Left colon (tissue), 2 donors: ENCODE results near the gene ZNF534. TPM values are rescaled to one million over a fixed set of nuclear protein-coding genes. Genes with fewer than 3 reads are reported as not detected.
"Not testable (repeated sequence)": the region's sequence is repeated elsewhere in the genome, so short reads cannot be mapped to it uniquely, and the experiment has no call there.

ENCODE experiments used
- ATAC-seq: fragments of 200-7000 bp; cut with Tn5 transposase; one replicate; pipeline ENCODE4 v1.9.1; 2020; ENCODE audit warnings: mild to moderate bottlenecking, moderate library complexity
- DNase-seq, 2 donors: peaks; one replicate each; pipeline ENCODE4 v3.0.0-alpha.2; 2020
- intact Hi-C, 2 donors: fragments of 100-400 bp; cut with DNase I in 1 of 2; cut with micrococcal nuclease in 1 of 2; formaldehyde crosslinking; loops; one replicate each; pipeline versions ENCODE4 v1.11.2 to v1.14.0; 2022; cut with DNase I, micrococcal nuclease
- total RNA-seq, 2 donors: library from RNA; stranded (reverse); fragmentation: NEBNext Ultra II Directional; extraction: Animal tissue kit (Norgen Biotek cat#: 25700); gene quantifications; one replicate each; pipeline ENCODE4 v1.2.1, GENCODE V29; 2021
- donor health status: DM: no; HTN: no; CAD: no.
- donor health status: DM: yes; HTN: yes; CAD: no.

The ZNF534 gene
- total RNA-seq, 2 donors from 2014 or later: not detected

- DNase-seq (peak in 1 of 2 donors; percentile 6), ATAC-seq (no peak)
- intact Hi-C loops: no loop called here
Measured at GRCh38 chr19:52492201-52492993, 63.4 kb downstream of the ZNF534 start.

- intact Hi-C loops: no loop called here
- ATAC-seq: no peak
Measured at GRCh38 chr19:52492994-52493470, 64.1 kb downstream of the ZNF534 start.

GRCh38 chr19:52494518-52494917, 65.6 kb downstream of the ZNF534 start:
- DNase-seq: no peak
- intact Hi-C loops: no loop called here
- ATAC-seq: no peak

More at GRCh38 chr19:52492994-52493470, 64.1 kb downstream of the ZNF534 start:
- DNase-seq: no peak

GRCh38 chr19:52498571-52498970, 69.6 kb downstream of the ZNF534 start:
- intact Hi-C loops: no loop called here
- DNase-seq (no peak), ATAC-seq (no peak)

GRCh38 chr19:52500474-52500873, 71.5 kb downstream of the ZNF534 start:
- intact Hi-C loops, DNase-seq, ATAC-seq: not testable (repeated sequence)

GRCh38 chr19:52500991-52501390, 72.0 kb downstream of the ZNF534 start:
- DNase-seq, ATAC-seq, intact Hi-C loops: not testable (repeated sequence)

Other genes starting within 250 kb of the ZNF534 start
- 100 to 1,000 TPM; 262 to 281 TPM for gene PPP2R1A, start 239.1 kb upstream of the ZNF534 start, total RNA-seq
- 10 to 100 TPM in 1 of 2 donors, 1 to 10 TPM in 1; 7.8 to 11.4 TPM for gene ZNF766, start 159.6 kb upstream of the ZNF534 start, total RNA-seq
- 10 to 100 TPM; 12.1 to 14.0 TPM for gene ZNF480, start 132.0 kb upstream of the ZNF534 start, total RNA-seq
- gene ZNF610, start 92.9 kb upstream of the ZNF534 start, total RNA-seq: 1 to 10 TPM in 1 of 2 donors, under 1 TPM in 1; 0.79 to 1.1 TPM
- 10 to 100 TPM in 1 of 2 donors, 1 to 10 TPM in 1; 5.6 to 10.3 TPM for gene ZNF880, start 59.2 kb upstream of the ZNF534 start, total RNA-seq
- 10 to 100 TPM in 1 of 2 donors, 1 to 10 TPM in 1; 9.5 to 13.6 TPM for gene ZNF528, start 31.3 kb upstream of the ZNF534 start, total RNA-seq
- under 1 TPM in 1 of 2 donors, not detected in 1; 0.42 TPM for gene ZNF578, start 24.4 kb downstream of the ZNF534 start, total RNA-seq
- 10 to 100 TPM; 34.9 to 35.7 TPM for gene ZNF808, start 98.5 kb downstream of the ZNF534 start, total RNA-seq
- 10 to 100 TPM; 23.8 to 24.0 TPM for gene ZNF701, start 141.1 kb downstream of the ZNF534 start, total RNA-seq
- gene ZNF83, start 209.2 kb downstream of the ZNF534 start, total RNA-seq: 10 to 100 TPM in 1 of 2 donors, 1 to 10 TPM in 1; 9.8 to 20.2 TPM